TTC549 (cell line): Measurements from ENCODE around the gene POLR2L.

Experiments
- FAIRE-seq: peaks from 2 replicates; lab custom pipeline; 2012; peaks lifted over from hg19 to GRCh38; lab: Jason Lieb, UNC

The POLR2L gene

GRCh38 chr11:842370-843002 is at the start of gene POLR2L, which contains the start of gene TSPAN4:
Gene POLR2L, minus strand, starts transcription at chr11:842529. Its CDS starts 21 bp downstream, at chr11:842508.
Gene TSPAN4, plus strand, starts transcription at chr11:842852. Its CDS starts 7,453 bp downstream, at chr11:850305.
- FAIRE-seq: no peak

- no peak for FAIRE-seq
Measured at GRCh38 chr11:890794-891540, 48.6 kb upstream of the POLR2L start.

GRCh38 chr11:889687-890475 is 47.6 kb upstream of the POLR2L start:
- no peak for FAIRE-seq

- FAIRE-seq: no peak
Measured at GRCh38 chr11:889257-889656, 46.9 kb upstream of the POLR2L start.

- FAIRE-seq: no peak
Measured at GRCh38 chr11:888310-889212, 46.2 kb upstream of the POLR2L start.

- no peak for FAIRE-seq
Measured at GRCh38 chr11:887589-887988, 45.3 kb upstream of the POLR2L start.

- no peak for FAIRE-seq
Measured at GRCh38 chr11:886568-886967, 44.2 kb upstream of the POLR2L start.

GRCh38 chr11:884578-885070 is 42.3 kb upstream of the POLR2L start:
- FAIRE-seq: no peak

- no peak for FAIRE-seq
Measured at GRCh38 chr11:883527-883926, 41.2 kb upstream of the POLR2L start.

- no peak for FAIRE-seq
Measured at GRCh38 chr11:882596-882995, 40.3 kb upstream of the POLR2L start.

- FAIRE-seq: no peak
Measured at GRCh38 chr11:880447-880846, 38.1 kb upstream of the POLR2L start.

- no peak for FAIRE-seq
Measured at GRCh38 chr11:877565-877964, 35.2 kb upstream of the POLR2L start.

GRCh38 chr11:876545-876944 is 34.2 kb upstream of the POLR2L start:
- no peak for FAIRE-seq

GRCh38 chr11:875769-876301 is 33.5 kb upstream of the POLR2L start:
- no peak for FAIRE-seq

- FAIRE-seq: no peak
Measured at GRCh38 chr11:875203-875602, 32.9 kb upstream of the POLR2L start.

- FAIRE-seq: no peak
Measured at GRCh38 chr11:873706-874105, 31.4 kb upstream of the POLR2L start.

- no peak for FAIRE-seq
Measured at GRCh38 chr11:872799-873198, 30.5 kb upstream of the POLR2L start.

- FAIRE-seq: no peak
Measured at GRCh38 chr11:871472-871871, 29.1 kb upstream of the POLR2L start.

GRCh38 chr11:870418-870817 is 28.1 kb upstream of the POLR2L start:
- no peak for FAIRE-seq

GRCh38 chr11:870127-870413 is 27.7 kb upstream of the POLR2L start:
- no peak for FAIRE-seq

- no peak for FAIRE-seq
Measured at GRCh38 chr11:869399-870126, 27.2 kb upstream of the POLR2L start.
